PC-3 (cell line): Measurements from ENCODE around the gene LRP1B.

Source experiments
- CTCF ChIP-seq: fragments of 300-600 bp; sonication (generic); conservative IDR thresholded peaks from 2 replicates; pipeline ENCODE4 v1.5.1; 2017; ENCODE audit warnings: antibody characterized with exemption, low read depth, mild to moderate bottlenecking, low read length
- EZH2 ChIP-seq: fragments of 300-600 bp; sonication (generic); IDR thresholded peaks from one replicate; pipeline ENCODE4 v1.6.1; 2017; ENCODE audit warnings: antibody characterized with exemption, mild to moderate bottlenecking, low read length; ENCODE audit not compliant: unreplicated experiment
- EZH2phosphoT487 ChIP-seq: fragments of 300-600 bp; sonication (generic); IDR thresholded peaks from 2 replicates; pipeline ENCODE4 v1.6.1; 2018; ENCODE audit warnings: mild to moderate bottlenecking, antibody characterized with exemption, low read length, borderline replicate concordance

- TF ChIP-seq CTCF (no peak), EZH2 (no peak), EZH2phosphoT487 (no peak)
These were observed 189.6 kb downstream of the LRP1B start for GRCh38 chr2:141941210-141941714.
